Kidney (tissue), 14 donors: ENCODE data around the gene FBLN5. TPM values are rescaled to one million over a fixed set of nuclear protein-coding genes. Genes with fewer than 3 reads are reported as not detected.

Experiments used
- DNase-seq, 5 donors: peaks; one replicate each; pipeline ENCODE4 v3.0.0-alpha.2; 2013 to 2020
- FAIRE-seq: peaks from 2 replicates; lab custom pipeline; 2012; peaks lifted over from hg19 to GRCh38; lab: Jason Lieb, UNC
- H3K27ac ChIP-seq, 2 donors: one replicate each; pipeline ENCODE4 v1.7.0; 2013; ENCODE audit warnings: low read depth in 2 of 2, low read length in 2 of 2, inconsistent platforms in 1 of 2
- H3K27me3 ChIP-seq: one replicate; pipeline ENCODE4 v1.7.1; 2013; ENCODE audit warnings: low read length, inconsistent platforms; ENCODE audit not compliant: control insufficient read depth, insufficient read depth
- H3K36me3 ChIP-seq, 3 donors: one replicate each; pipeline versions ENCODE4 v1.7.0 to v1.7.1; 2013; ENCODE audit warnings: low read length in 3 of 3, control low read depth in 1 of 3, inconsistent platforms in 1 of 3; ENCODE audit not compliant: insufficient read depth in 3 of 3, control insufficient read depth in 2 of 3
- H3K4me1 ChIP-seq, 3 donors: one replicate each; pipeline versions ENCODE4 v1.7.0 to v1.7.1; 2013; ENCODE audit warnings: low read length in 3 of 3, inconsistent platforms in 1 of 3, low read depth in 1 of 3; ENCODE audit not compliant: control insufficient read depth in 2 of 3, insufficient read depth in 2 of 3
- H3K4me3 ChIP-seq, 3 donors: one replicate each; pipeline versions ENCODE4 v1.7.0 to v1.8.1; 2013; ENCODE audit warnings: low read length in 3 of 3, control low read depth in 1 of 3, inconsistent platforms in 1 of 3
- H3K9ac ChIP-seq, 3 donors: one replicate each; pipeline versions ENCODE4 v1.7.0 to v1.7.1; 2013; ENCODE audit warnings: low read length in 3 of 3, control low read depth in 1 of 3, inconsistent platforms in 1 of 3
- H3K9me3 ChIP-seq, 3 donors: one replicate each; pipeline versions ENCODE4 v1.7.0 to v1.7.1; 2013; ENCODE audit warnings: low read length in 3 of 3, control low read depth in 1 of 3, inconsistent platforms in 1 of 3; ENCODE audit not compliant: control insufficient read depth in 2 of 3, insufficient read depth in 1 of 3
- intact Hi-C: fragments of 100-400 bp; cut with DNase I; formaldehyde crosslinking; loops from one replicate; pipeline ENCODE4 v1.11.1; 2022
- polyA plus RNA-seq: library from polyadenylated mRNA; stranded (reverse); fragments of 350-450 nt; fragmentation: Illumina TruSeq; extraction: RNeasy Lipid Tissue Mini Kit (QIAGEN cat#74804); gene quantifications from one replicate; pipeline ENCODE4 v1.2.3, GENCODE V29; 2014; ENCODE audit warnings: low read depth, low replicate concordance; ENCODE audit not compliant: insufficient read depth
- total RNA-seq: library from RNA; stranded (reverse); fragmentation: NEBNext Ultra II Directional; extraction: Animal tissue kit (Norgen Biotek cat#: 25700); gene quantifications from one replicate; pipeline ENCODE4 v1.2.1, GENCODE V29; 2021
- TF ChIP-seq, protein P1 (sequence below): IDR thresholded peaks from 3 replicates; pipeline ENCODE4 v1.5.1; 2012; ENCODE audit warnings: mild to moderate bottlenecking, moderate library complexity, borderline replicate concordance; ENCODE audit not compliant: insufficient read depth; ENCODE audit errors: extremely low read depth
- donor health status: control.
- donor health status: control.
- donor health status: control.
- donor health status: control.
- donor health status: control.
- donor health status: DM: yes; HTN: yes; CAD: no.
- donor health status: Normal renal cell carcinoma (clear cell type).

FBLN5 gene
- total and polyA plus RNA-seq, 2 donors from 2014 or later: 75.2 to 99.0 TPM

DNA sequence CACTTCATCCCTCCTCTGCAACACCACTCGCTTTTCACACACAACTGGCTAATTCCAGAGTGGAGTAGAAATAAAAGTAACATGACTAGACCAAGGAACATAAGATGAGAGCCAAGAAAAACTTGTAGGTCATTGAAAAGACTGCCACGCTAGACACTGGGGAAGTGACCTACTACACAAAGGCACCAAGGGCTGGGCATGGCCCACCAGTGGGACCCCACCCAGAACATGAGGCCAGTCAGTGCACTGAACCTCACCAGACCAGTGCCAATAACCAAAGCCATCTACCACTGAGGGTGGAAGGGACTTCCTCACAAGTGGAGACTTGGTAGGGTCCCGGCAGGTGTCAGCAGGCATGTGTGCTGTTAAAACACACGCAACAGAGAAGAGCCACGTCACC is 19.7 kb downstream of the FBLN5 start:
- FAIRE-seq: no peak
- no peak for DNase-seq

DNA sequence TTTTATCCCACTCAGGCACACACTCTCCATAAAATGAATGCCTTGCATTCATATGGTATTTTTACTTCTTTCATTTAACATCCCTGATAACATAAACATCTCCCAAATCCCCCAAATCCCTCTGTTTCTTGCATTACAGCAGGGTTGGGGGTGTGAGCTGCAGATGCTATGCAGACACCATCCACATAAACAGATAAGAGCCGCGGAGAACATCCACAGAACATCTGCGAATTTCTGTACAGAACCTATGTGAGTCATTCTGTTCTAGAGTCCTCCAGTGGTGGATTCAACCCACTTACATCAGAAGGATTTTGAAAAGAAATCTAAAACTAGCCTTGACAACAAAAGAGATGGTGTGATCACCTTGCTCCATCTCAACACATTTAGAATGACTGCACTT is 20.3 kb downstream of the FBLN5 start:
- TF ChIP-seq, protein P1, sequence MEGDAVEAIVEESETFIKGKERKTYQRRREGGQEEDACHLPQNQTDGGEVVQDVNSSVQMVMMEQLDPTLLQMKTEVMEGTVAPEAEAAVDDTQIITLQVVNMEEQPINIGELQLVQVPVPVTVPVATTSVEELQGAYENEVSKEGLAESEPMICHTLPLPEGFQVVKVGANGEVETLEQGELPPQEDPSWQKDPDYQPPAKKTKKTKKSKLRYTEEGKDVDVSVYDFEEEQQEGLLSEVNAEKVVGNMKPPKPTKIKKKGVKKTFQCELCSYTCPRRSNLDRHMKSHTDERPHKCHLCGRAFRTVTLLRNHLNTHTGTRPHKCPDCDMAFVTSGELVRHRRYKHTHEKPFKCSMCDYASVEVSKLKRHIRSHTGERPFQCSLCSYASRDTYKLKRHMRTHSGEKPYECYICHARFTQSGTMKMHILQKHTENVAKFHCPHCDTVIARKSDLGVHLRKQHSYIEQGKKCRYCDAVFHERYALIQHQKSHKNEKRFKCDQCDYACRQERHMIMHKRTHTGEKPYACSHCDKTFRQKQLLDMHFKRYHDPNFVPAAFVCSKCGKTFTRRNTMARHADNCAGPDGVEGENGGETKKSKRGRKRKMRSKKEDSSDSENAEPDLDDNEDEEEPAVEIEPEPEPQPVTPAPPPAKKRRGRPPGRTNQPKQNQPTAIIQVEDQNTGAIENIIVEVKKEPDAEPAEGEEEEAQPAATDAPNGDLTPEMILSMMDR: no peak
- DNase-seq (no peak), FAIRE-seq (no peak)
- H3K27ac ChIP-seq: no peak overlapping the region
- peaks cover 0 to 14% (median 0%) of the 10 kb centered on the region in 3 donors for H3K4me1 ChIP-seq
- no peak overlapping the region for H3K4me3 ChIP-seq
- H3K9me3 ChIP-seq: no peaks in the 10 kb centered on the region
- H3K27me3 ChIP-seq: no peaks in the 10 kb centered on the region
- H3K9ac ChIP-seq: no peak overlapping the region
- intact Hi-C loops: no loop called here
- no peaks in the 10 kb centered on the region for H3K36me3 ChIP-seq

More for the DNA sequence above, 19.7 kb downstream of the FBLN5 start:
- Histone ChIP-seq H3K4me3 (no peak overlapping the region), H3K27me3 (no peaks in the 10 kb centered on the region), H3K36me3 (no peaks in the 10 kb centered on the region), H3K27ac (no peak overlapping the region), H3K4me1 (peaks cover 0 to 14% (median 0%) of the 10 kb centered on the region in 3 donors), H3K9me3 (no peaks in the 10 kb centered on the region), H3K9ac (no peak overlapping the region)
- TF ChIP-seq, protein P1: no peak
- intact Hi-C loops: no loop called here

DNA sequence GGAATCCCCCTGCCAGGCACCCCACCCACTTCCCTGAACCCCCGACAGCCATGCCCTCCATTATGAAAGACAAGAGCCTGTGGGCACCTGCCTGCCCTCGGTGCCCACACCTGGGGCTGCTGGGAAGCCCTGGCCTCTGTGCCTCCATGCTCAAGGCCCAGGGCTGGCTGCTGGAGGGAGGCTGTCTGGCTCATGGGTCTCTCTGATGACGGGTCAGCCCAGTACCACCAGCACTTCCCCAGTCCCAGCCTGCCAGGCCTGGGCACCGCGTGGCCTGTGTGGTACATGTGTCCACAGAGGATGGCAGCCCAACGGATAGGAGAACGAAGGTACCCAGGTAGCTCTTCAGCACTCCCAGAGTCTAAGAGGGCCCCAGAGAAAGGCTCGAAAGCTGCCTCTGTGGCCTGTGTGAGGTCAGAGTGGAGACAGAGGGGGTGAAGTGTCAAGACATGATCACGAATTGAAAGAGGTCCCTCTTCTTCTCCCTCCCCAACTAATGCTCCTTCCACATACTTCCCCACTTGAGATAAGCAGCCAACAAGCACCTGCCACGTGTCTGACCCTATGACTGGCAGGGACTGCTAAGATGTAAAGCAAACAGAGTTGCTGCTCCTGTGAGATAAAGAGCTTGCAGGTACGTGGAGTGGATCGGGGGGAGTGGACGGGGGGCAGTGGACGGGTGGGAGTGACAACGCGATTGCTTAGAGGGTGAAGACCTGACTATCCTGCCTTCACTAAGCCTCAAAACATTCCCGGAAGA is 21.2 kb downstream of the FBLN5 start:
- Histone ChIP-seq H3K27me3 (no peaks in the 10 kb centered on the region), H3K9me3 (no peaks in the 10 kb centered on the region), H3K4me3 (no peak overlapping the region), H3K4me1 (peaks cover 0 to 14% (median 0%) of the 10 kb centered on the region in 3 donors), H3K9ac (no peak overlapping the region), H3K27ac (peak overlapping the region in 1 of 2 donors; percentile 23), H3K36me3 (no peaks in the 10 kb centered on the region)
- TF ChIP-seq, protein P1: no peak
- DNase-seq (no peak), FAIRE-seq (no peak)
- intact Hi-C loops: no loop called here

DNA sequence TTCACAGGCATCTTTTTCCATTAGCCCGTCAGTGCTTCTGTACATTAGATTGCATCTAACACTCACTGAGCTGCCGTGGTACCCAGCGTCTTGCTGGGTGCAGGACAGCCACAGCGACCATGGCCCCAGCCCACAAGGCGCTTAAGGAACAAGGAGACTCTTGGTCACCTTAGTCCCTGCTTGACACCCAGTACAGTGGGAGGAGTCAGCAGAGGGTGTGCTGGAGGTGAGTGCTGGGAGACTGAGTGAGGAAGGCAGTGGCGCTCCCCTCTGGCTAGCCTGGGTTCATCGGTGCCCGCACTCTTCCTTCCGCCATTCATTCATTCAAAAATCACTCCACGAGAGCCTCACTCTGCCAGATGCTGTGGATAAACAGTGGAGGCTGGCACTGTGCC is 21.8 kb downstream of the FBLN5 start:
- TF ChIP-seq, protein P1: no peak
- DNase-seq (no peak), FAIRE-seq (no peak)
- H3K9ac ChIP-seq: no peak overlapping the region
- intact Hi-C loops: no loop called here
- no peaks in the 10 kb centered on the region for H3K36me3 ChIP-seq
- H3K27ac ChIP-seq: no peak overlapping the region
- H3K4me3 ChIP-seq: no peak overlapping the region
- no peaks in the 10 kb centered on the region for H3K9me3 ChIP-seq
- H3K27me3 ChIP-seq: no peaks in the 10 kb centered on the region
- H3K4me1 ChIP-seq: peaks cover 0 to 14% (median 0%) of the 10 kb centered on the region in 3 donors
